OCI-LY7 (cell line): ENCODE measurements around the gene BTG2. TPM values are rescaled to one million over a fixed set of nuclear protein-coding genes. Genes with fewer than 3 reads are reported as not detected.
A peak's percentile ranks its signal among the peaks of the same experiment; 100 is the strongest.

Experiments
- BruUV-seq: library from RNA; stranded (reverse); fragments of 400-500 nt; replicated peaks from 2 replicates; lab custom pipeline; 2021; lab: Mats Ljungman, UMichigan
- CTCF ChIA-PET: fragments of 300-600 bp; sonication (Branson Sonifier 250); formaldehyde crosslinking; loops from one replicate; lab custom pipeline; 2022; ENCODE audit warnings: antibody characterized with exemption; ENCODE audit not compliant: unreplicated experiment; lab: Charles Lee
- POLR2A ChIA-PET: fragments of 300-600 bp; sonication (Branson Sonifier 250); formaldehyde crosslinking; loops from one replicate; lab custom pipeline; 2022; ENCODE audit warnings: antibody characterized with exemption; lab: Charles Lee
- DNase-seq: peaks from one replicate; pipeline ENCODE4 v3.0.0-alpha.2; 2015; ENCODE audit warnings: low spot score
- H2AFZ ChIP-seq: fragments of 200-600 bp; sonication (generic), shearing (Covaris generic); 2 replicates; pipeline ENCODE4 v1.6.1; 2014; ENCODE audit warnings: mild to moderate bottlenecking, antibody characterized with exemption, low read length, moderate library complexity
- H3K27ac ChIP-seq: fragments of 200-600 bp; sonication (generic); 2 replicates; pipeline ENCODE4 v1.5.1; 2014; ENCODE audit warnings: mixed run types, low read depth, mild to moderate bottlenecking, moderate library complexity, low read length, inconsistent platforms; ENCODE audit not compliant: poor library complexity, severe bottlenecking
- H3K36me3 ChIP-seq: fragments of 200-600 bp; sonication (generic); 2 replicates; pipeline ENCODE4 v1.6.1; 2014; ENCODE audit warnings: mild to moderate bottlenecking, antibody characterized with exemption, low read length, moderate library complexity, mixed read lengths; ENCODE audit not compliant: insufficient read depth
- H3K4me1 ChIP-seq: fragments of 200-600 bp; sonication (generic); 2 replicates; pipeline ENCODE4 v1.5.1; 2014; ENCODE audit warnings: mild to moderate bottlenecking, low read length; ENCODE audit not compliant: insufficient read depth, poor library complexity, severe bottlenecking
- H3K4me2 ChIP-seq: fragments of 200-600 bp; sonication (generic); 2 replicates; pipeline ENCODE4 v1.6.1; 2014; ENCODE audit warnings: mild to moderate bottlenecking, low read length
- H3K4me3 ChIP-seq: fragments of 200-600 bp; sonication (generic); 2 replicates; pipeline ENCODE4 v1.5.1; 2014; ENCODE audit warnings: mild to moderate bottlenecking, low read depth, low read length; ENCODE audit not compliant: poor library complexity, severe bottlenecking
- H3K79me2 ChIP-seq: fragments of 200-600 bp; sonication (generic); 2 replicates; pipeline ENCODE4 v1.6.1; 2016; ENCODE audit warnings: low read depth, mild to moderate bottlenecking, low read length, moderate library complexity, mixed read lengths; ENCODE audit not compliant: insufficient read depth
- H3K9me2 ChIP-seq: fragments of 200-600 bp; sonication (generic); 2 replicates; pipeline ENCODE4 v1.6.1; 2016; ENCODE audit warnings: mild to moderate bottlenecking, low read length, mixed read lengths; ENCODE audit not compliant: insufficient read depth
- H3K9me3 ChIP-seq: fragments of 200-600 bp; sonication (generic); 2 replicates; pipeline ENCODE4 v1.6.1; 2014; ENCODE audit warnings: mild to moderate bottlenecking, mixed run types, low read length, mixed read lengths
- H4K20me1 ChIP-seq: fragments of 200-600 bp; sonication (generic); 2 replicates; pipeline ENCODE4 v1.6.1; 2014; ENCODE audit warnings: mild to moderate bottlenecking, antibody characterized with exemption, low read length, moderate library complexity, mixed read lengths; ENCODE audit not compliant: insufficient read depth
- EZH2phosphoT487 ChIP-seq: fragments of 200-600 bp; sonication (generic); IDR thresholded peaks from 2 replicates; pipeline ENCODE4 v1.6.1; 2018; ENCODE audit warnings: low read depth, borderline replicate concordance, mild to moderate bottlenecking, mixed run types, antibody characterized with exemption, low read length, moderate library complexity, mixed read lengths
- intact Hi-C: fragments of 100-400 bp; cut with micrococcal nuclease; formaldehyde crosslinking; loops from one replicate; pipeline ENCODE4 v1.10.0; 2022; ENCODE audit not compliant: unreplicated experiment
- total RNA-seq, 2 experiments: library from RNA; depleted of rRNA in 1 of 2; stranded (reverse); fragments of >200 nt in 1 of 2; shearing (Covaris generic) in 1 of 2; gene quantifications; 2 replicates each; pipeline ENCODE4 v1.2.3, GENCODE V29; 2014 to 2022
- TF ChIP-seq, protein P1 (sequence below): fragments of 200-600 bp; sonication (generic); conservative IDR thresholded peaks from 2 replicates; pipeline ENCODE4 v1.5.1; 2014; ENCODE audit warnings: mild to moderate bottlenecking, antibody characterized with exemption, low read length, moderate library complexity, mixed read lengths

The BTG2 gene
- total RNA-seq, 2 experiments from 2014 or later, result 99.5 to 156 TPM

DNA sequence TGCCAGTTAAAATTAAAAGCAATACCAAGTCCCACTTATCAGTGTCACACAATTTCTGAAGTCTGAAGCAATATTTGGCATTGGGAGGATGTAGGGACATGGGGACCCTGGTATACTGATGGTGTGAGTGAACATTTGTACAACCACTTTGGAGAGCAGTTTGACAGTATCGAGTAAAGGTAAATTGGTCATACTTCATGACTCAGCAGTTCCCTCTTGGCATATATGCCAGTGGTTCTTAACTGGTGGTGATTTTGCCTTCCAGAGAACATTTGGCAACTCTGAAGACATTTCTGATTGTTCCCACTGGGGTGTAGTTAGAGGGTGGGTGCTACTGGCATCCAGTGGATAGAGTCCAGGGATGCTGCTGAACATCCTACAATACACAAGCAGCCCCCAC lies 25.9 kb downstream of the BTG2 start:
- TF ChIP-seq, protein P1, sequence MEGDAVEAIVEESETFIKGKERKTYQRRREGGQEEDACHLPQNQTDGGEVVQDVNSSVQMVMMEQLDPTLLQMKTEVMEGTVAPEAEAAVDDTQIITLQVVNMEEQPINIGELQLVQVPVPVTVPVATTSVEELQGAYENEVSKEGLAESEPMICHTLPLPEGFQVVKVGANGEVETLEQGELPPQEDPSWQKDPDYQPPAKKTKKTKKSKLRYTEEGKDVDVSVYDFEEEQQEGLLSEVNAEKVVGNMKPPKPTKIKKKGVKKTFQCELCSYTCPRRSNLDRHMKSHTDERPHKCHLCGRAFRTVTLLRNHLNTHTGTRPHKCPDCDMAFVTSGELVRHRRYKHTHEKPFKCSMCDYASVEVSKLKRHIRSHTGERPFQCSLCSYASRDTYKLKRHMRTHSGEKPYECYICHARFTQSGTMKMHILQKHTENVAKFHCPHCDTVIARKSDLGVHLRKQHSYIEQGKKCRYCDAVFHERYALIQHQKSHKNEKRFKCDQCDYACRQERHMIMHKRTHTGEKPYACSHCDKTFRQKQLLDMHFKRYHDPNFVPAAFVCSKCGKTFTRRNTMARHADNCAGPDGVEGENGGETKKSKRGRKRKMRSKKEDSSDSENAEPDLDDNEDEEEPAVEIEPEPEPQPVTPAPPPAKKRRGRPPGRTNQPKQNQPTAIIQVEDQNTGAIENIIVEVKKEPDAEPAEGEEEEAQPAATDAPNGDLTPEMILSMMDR, result no peak
- TF ChIP-seq EZH2phosphoT487, result no peak
- Histone ChIP-seq H3K4me3 (no peak overlapping the region), H4K20me1 (no peaks in the 10 kb centered on the region), H3K79me2 (no peaks in the 10 kb centered on the region; the same call in 1 of the 2 replicates), H3K4me2 (no peak overlapping the region), H3K9me2 (no peaks in the 10 kb centered on the region), H3K9me3 (no peaks in the 10 kb centered on the region), H2AFZ (no peak overlapping the region), H3K4me1 (peaks cover 58% of the 10 kb centered on the region), H3K36me3 (no peaks in the 10 kb centered on the region), H3K27ac (no peak overlapping the region)
- no TSS peak for BruUV-seq
- POLR2A ChIA-PET, result interaction anchor here (1.1 kb wide), 1 partner anchor 11 kb away, joined by 3 read pairs; no protein-coding TSS in a partner anchor
- CTCF ChIA-PET, result no interaction called here
- DNase-seq, result no peak
- intact Hi-C loops, result no loop called here

DNA sequence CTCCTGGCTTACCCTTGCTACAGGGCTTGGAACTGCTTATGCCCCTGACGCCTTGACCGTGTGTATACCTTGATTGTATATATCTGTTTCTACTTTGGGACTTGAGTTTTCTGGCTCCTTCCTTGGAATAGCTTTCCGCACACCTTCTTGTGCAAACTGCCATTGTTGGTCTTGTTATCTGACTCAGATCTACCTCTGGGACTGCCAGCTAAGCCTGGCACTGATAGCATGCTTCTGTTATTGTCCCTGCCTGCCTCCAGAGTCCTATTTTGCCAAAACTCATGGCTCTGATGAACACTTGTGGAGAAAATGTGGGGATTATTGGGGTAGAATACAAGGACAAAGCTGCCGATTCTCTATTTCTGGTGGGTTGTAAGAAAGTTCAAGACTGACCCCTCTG lies 30.2 kb downstream of the BTG2 start:
- POLR2A ChIA-PET, result interaction anchor here (0.7 to 3.2 kb wide), 8 partner anchors 9 to 58 kb away, joined by 3 to 20 read pairs (median 6); no protein-coding TSS in a partner anchor
- CTCF ChIA-PET, result interaction anchor here (0.6 to 2.8 kb wide), 6 partner anchors 61 to 153 kb away, joined by 3 to 11 read pairs (median 4); no protein-coding TSS in a partner anchor
- Histone ChIP-seq H3K27ac (no peak overlapping the region), H3K9me2 (no peaks in the 10 kb centered on the region), H2AFZ (peak overlapping the region; percentile 15; the same call in 1 of the 2 replicates), H3K4me1 (peaks cover 46% of the 10 kb centered on the region), H3K36me3 (no peaks in the 10 kb centered on the region), H3K79me2 (no peaks in the 10 kb centered on the region), H3K9me3 (no peaks in the 10 kb centered on the region), H3K4me3 (no peak overlapping the region), H4K20me1 (no peaks in the 10 kb centered on the region), H3K4me2 (no peak overlapping the region)
- TF ChIP-seq EZH2phosphoT487, result no peak
- TF ChIP-seq, protein P1, result no peak
- intact Hi-C loops, result no loop called here
- no peak for DNase-seq
- no TSS peak for BruUV-seq

DNA sequence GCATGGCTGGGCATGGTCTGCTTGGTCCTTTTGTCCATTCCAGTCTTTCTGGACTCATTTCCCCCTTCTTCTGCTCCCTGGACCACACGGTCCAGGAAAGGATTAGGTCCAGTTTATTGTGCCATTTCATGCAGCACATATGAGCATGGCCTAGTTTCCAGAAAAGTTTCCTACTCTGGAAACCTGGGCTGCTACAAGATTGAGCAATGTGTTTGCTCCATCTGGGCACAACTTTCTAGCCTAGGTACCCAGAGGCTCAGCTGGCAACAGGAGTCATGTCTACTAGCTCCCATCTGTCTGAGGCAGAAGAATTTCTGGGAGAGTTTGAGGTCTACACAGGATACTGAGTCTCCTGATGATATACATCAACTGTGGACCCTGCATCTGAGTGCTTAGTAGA lies 30.8 kb downstream of the BTG2 start:
- Histone ChIP-seq H3K9me2 (no peaks in the 10 kb centered on the region), H3K36me3 (no peaks in the 10 kb centered on the region), H3K4me2 (no peak overlapping the region), H3K9me3 (no peaks in the 10 kb centered on the region), H3K4me3 (no peak overlapping the region), H4K20me1 (no peaks in the 10 kb centered on the region), H3K79me2 (no peaks in the 10 kb centered on the region), H3K4me1 (peaks cover 51% of the 10 kb centered on the region), H3K27ac (no peak overlapping the region), H2AFZ (peak overlapping the region; percentile 15; the same call in 1 of the 2 replicates)
- POLR2A ChIA-PET, result interaction anchor here (0.7 to 3.2 kb wide), 10 partner anchors 10 to 62 kb away, joined by 3 to 20 read pairs (median 5); no protein-coding TSS in a partner anchor
- no peak for TF ChIP-seq EZH2phosphoT487
- TF ChIP-seq, protein P1, result no peak
- DNase-seq, result no peak
- BruUV-seq, result no TSS peak
- CTCF ChIA-PET, result interaction anchor here (1.0 to 2.8 kb wide), 6 partner anchors 9 to 152 kb away, joined by 3 to 11 read pairs (median 4); no protein-coding TSS in a partner anchor
- intact Hi-C loops, result no loop called here
